GM12872 (cell line): ENCODE data around the gene SLC26A3.

Experiments used
- CTCF ChIP-seq: IDR thresholded peaks from 3 replicates; pipeline ENCODE4 v1.5.1; 2011; ENCODE audit warnings: low read depth, mild to moderate bottlenecking, low read length, moderate library complexity; ENCODE audit not compliant: insufficient read depth

Gene SLC26A3

GRCh38 chr7:107777702-107778101, 25.3 kb downstream of the SLC26A3 start:
- TF ChIP-seq CTCF, result no peak

GRCh38 chr7:107773027-107773426, 30.0 kb downstream of the SLC26A3 start:
- no peak for TF ChIP-seq CTCF

- no peak for TF ChIP-seq CTCF
Observed at GRCh38 chr7:107768263-107768662, 34.8 kb downstream of the SLC26A3 start.

GRCh38 chr7:107767391-107767790, 35.6 kb downstream of the SLC26A3 start:
- TF ChIP-seq CTCF, result no peak

- TF ChIP-seq CTCF, result no peak
Observed at GRCh38 chr7:107758667-107759066, 44.4 kb downstream of the SLC26A3 start.

- no peak for TF ChIP-seq CTCF
Observed at GRCh38 chr7:107754642-107755041, 48.4 kb downstream of the SLC26A3 start.

- TF ChIP-seq CTCF, result no peak
Observed at GRCh38 chr7:107751113-107751512, 51.9 kb downstream of the SLC26A3 start.

- TF ChIP-seq CTCF, result no peak
Observed at GRCh38 chr7:107746006-107746405, 57.0 kb downstream of the SLC26A3 start.
